ENCODE measurements around the gene TMUB1.

The TMUB1 gene

GRCh38 chr7:151068069-151068773 lies 15.1 kb downstream of the TMUB1 start:
- no peak for DNase-seq (ENCODE audit: low read depth)

- DNase-seq (ENCODE audit: low read depth) = no peak
These were observed 16.9 kb downstream of the TMUB1 start for GRCh38 chr7:151066273-151066974.

- no peak for DNase-seq (ENCODE audit: low read depth)
These were observed 17.8 kb downstream of the TMUB1 start for GRCh38 chr7:151065516-151065915.

DNA sequence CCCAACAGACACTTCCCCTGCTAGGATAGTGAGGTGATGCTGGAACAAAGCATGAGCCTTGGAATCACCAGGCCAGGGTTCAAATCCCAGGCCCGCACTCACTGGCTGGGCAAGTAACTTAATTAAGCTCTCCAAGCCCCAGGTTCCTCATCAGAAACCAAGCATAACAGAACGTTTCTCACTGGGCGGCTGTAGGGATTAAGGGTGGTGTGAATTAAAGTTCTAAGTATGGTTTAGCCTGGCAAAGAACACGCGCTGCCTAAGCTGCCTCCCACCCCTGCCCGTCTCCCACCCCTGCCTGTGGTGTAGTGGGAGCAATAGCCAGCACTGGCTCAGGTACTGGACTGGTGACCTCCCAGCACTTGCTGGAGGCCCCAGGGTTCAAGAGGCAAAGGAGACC lies 18.3 kb downstream of the TMUB1 start:
- no peak for DNase-seq (ENCODE audit: low read depth)

GRCh38 chr7:151064454-151064853 lies 18.8 kb downstream of the TMUB1 start:
- DNase-seq (ENCODE audit: low read depth) = no peak

GRCh38 chr7:151063212-151063561 lies 20.1 kb downstream of the TMUB1 start:
- no peak for DNase-seq (ENCODE audit: low read depth)

DNA sequence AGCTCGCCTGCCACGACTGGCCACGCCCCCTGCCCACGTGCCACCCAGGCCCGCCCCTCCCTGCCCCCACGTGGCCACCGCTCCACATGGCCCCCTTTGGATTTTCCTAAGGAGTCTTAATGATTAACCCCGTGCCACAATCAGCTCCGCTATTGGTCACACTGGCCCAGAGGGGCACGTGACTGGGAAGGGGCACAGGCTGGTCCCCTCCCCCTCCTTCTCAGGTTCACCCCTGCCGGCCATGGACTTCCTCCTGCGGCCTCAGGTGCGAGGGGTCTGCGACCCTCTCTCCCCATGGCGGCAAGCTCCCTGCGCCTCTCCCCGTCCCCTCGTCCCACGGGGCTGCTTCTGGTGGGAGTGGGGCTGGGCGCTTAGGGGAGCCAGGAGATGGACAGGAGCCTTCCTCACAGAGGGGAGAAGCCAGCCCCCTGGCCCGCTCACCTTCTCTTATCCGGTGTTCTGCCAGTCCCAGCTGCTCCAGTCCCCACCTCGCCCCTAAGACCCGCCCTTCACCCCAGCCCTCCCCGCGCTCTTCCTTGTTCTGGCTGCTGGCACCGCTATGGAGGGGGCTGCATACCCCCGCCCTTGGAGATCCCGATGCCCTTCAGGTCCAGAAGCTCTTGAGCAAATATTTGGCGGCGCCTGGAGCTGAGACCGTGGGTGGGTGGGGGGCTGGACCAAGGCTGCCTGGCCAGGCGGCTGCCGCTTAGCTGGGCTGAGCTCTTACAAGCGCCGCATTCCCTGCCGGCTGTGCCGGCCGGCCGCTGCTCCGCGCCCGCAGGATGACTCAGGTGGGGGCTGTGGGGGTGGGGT lies 20.7 kb downstream of the TMUB1 start:
- DNase-seq (ENCODE audit: low read depth) = no peak

GRCh38 chr7:151062111-151062398 lies 21.2 kb downstream of the TMUB1 start:
- DNase-seq (ENCODE audit: low read depth) = no peak

- no peak for DNase-seq (ENCODE audit: low read depth)
These were observed 21.8 kb downstream of the TMUB1 start for GRCh38 chr7:151061213-151062110.

GRCh38 chr7:151060416-151061212 lies 22.7 kb downstream of the TMUB1 start:
- DNase-seq (ENCODE audit: low read depth) = no peak

GRCh38 chr7:151060113-151060415 lies 23.2 kb downstream of the TMUB1 start:
- no peak for DNase-seq (ENCODE audit: low read depth)

- DNase-seq (ENCODE audit: low read depth) = peak; percentile 64
These were observed 23.8 kb downstream of the TMUB1 start, which contains the start of gene SLC4A2 for GRCh38 chr7:151059367-151060112. Gene SLC4A2 (plus strand): TSS chr7:151059589. CDS start chr7:151061988, 2,399 bp downstream.

DNA sequence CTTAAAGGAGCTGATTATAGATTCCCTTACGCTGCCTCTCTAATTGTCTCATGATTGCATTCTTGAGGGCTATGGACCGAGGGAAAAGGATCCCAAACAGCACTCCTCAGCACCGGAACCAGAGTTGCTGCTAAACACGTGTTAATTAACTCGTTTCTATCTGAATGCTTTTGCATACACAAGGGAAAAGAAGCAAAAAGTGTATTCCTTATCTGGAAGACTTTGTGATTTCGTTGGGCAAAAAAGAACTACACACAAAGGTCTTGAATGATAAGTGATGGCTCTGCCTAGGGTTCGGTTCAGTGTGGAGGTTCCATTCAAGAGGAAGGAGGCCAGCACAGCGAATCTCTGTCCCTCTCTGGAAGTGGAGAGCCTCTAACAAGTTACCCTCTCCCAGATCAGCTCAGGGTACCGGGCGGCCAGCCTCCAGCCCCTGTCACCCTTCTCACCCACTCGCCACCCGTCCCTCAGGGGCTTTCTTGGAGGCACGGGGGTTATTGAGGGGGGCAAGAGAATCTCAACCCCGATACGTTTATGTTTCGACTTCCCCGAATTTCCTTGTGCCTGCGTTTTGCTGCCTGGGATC lies 24.4 kb downstream of the TMUB1 start:
- DNase-seq (ENCODE audit: low read depth) = no peak

- DNase-seq (ENCODE audit: low read depth) = peak; percentile 97
These were observed 25.1 kb downstream of the TMUB1 start for GRCh38 chr7:151057989-151058780.

DNA sequence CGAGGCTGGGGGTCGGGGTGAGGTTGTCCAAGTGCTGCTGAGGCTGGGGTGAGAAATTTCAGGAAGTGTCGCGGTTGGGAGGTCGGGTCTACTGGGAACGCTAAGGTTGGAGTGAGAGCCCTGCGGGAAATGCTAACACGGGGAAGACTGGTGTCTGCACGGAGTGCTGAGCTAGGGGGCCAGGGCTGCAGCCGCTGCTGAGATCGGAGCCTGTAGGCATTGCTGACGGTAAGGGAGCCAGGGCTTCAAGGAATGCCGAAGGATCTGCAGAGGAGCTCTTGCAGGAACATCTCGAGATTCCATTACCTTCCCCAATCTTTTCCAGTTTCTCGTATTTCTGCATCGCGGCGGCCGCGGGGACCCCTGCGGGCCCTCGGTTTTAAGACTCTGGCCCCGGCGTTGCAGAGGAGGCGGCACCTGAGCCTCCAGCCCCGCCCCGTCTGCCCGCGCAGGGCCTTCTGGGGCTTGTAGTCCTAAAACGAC lies 25.7 kb downstream of the TMUB1 start, which contains the start of gene CDK5:
CDK5 (minus strand) TSS at position 392 of the 483 bp plus-strand sequence; CDS start at position 343, 49 bp downstream.
- no peak for DNase-seq (ENCODE audit: low read depth)

DNA sequence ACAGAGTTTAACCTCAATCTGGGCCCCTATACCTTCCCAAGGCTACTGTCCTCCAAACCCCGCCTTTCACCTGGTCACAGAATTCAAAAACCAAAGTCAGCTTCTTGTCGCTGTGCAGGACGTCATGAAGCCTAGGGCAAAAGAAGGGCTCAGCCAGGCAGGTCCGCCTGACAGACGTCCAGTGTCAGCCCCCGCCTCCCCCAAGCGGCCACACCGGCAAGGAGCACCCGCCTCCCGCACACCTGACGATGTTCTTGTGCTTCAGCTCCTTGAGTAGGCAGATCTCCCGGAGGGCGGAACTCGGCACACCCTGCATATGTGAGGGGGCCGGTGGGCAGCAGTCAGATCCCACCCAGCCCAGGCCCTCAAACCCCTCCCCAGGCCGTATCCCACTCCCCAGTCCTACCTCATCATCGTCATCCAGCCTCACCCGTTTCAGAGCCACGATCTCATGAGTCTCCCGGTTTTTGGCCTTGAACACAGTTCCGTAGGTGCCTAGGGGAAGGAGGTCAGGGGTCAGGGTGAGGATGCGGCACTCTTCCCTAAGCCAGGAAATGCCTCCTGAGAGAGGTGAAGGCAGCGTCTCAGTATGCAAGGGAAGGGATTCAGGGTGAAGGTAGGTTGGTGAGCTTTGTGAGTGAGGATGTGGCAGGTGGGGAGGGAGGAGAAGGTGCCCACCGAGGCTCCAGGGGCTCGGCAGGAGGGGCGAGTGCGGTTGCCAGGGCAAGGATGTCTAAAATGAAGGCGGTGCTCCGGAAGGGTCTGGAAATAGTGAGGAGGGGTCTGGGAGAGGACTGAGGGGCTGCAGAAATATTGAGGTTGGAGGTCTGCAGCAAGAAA lies 26.4 kb downstream of the TMUB1 start:
- no peak for DNase-seq (ENCODE audit: low read depth)

DNA sequence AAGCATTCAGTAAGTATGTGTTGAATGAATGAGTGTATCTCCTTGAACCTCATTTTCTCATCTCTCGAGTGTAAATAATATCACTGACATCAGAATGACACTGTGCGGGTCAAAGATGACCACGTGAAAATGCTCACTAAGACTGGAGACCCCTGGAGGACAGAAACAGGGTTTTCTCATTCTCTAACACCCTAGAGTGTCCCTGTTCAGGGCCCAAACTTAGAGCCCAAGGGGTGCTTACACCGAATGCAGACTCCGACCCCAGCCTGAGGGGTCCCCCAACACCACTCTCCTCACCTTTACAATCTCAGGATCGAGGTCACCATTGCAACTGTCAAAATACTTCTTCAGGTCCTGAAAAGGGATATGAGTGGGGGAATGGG lies 27.0 kb downstream of the TMUB1 start:
- no peak for DNase-seq (ENCODE audit: low read depth)

- DNase-seq (ENCODE audit: low read depth) = no peak
These were observed 29.5 kb downstream of the TMUB1 start for GRCh38 chr7:151053751-151054150.
